Effector memory CD4-positive, alpha-beta T cell (primary cell): ENCODE measurements around the gene ROCK1.
A peak's percentile ranks its signal among the peaks of the same experiment; 100 is the strongest.
"Not testable (repeated sequence)": the region's sequence is repeated elsewhere in the genome, so short reads cannot be mapped to it uniquely, and the experiment has no call there.

ENCODE experiments used
- DNase-seq, 3 donors: peaks; one replicate each; pipeline ENCODE4 v3.0.0-alpha.2; 2020
- H3K27ac ChIP-seq: 2 replicates; pipeline ENCODE4 v1.7.0; 2013; ENCODE audit warnings: mild to moderate bottlenecking, low read length, moderate library complexity; ENCODE audit not compliant: insufficient read depth, poor library complexity, severe bottlenecking
- H3K27me3 ChIP-seq: replicated peaks from 2 replicates; pipeline ENCODE4 v1.7.0; 2013; ENCODE audit warnings: mild to moderate bottlenecking, low read length; ENCODE audit not compliant: insufficient read depth, control insufficient read depth, poor library complexity, severe bottlenecking
- H3K36me3 ChIP-seq: 2 replicates; pipeline ENCODE4 v1.7.0; 2013; ENCODE audit warnings: mild to moderate bottlenecking, low read length, moderate library complexity; ENCODE audit not compliant: control insufficient read depth, insufficient read depth
- H3K4me1 ChIP-seq: 2 replicates; pipeline ENCODE4 v1.7.0; 2013; ENCODE audit warnings: low read length, mild to moderate bottlenecking; ENCODE audit not compliant: control insufficient read depth, insufficient read depth, poor library complexity, severe bottlenecking
- H3K4me3 ChIP-seq: 2 replicates; pipeline ENCODE4 v1.7.0; 2013; ENCODE audit warnings: low read length, low read depth, mild to moderate bottlenecking; ENCODE audit not compliant: insufficient read depth, poor library complexity, severe bottlenecking
- H3K9me3 ChIP-seq: 2 replicates; pipeline ENCODE4 v1.7.0; 2013; ENCODE audit warnings: mild to moderate bottlenecking, low read length, moderate library complexity; ENCODE audit not compliant: control insufficient read depth
- total RNA-seq, 3 donors: gene quantifications; one replicate each; lab custom pipeline; 2026; lab: John Stamatoyannopoulos, UW

Gene ROCK1
- 187 to 226 (median 208) reads per million in 3 donors for total RNA-seq

- Histone ChIP-seq H3K4me3 (peak within 1 kb of the TSS; percentile 97), H3K4me1 (peaks cover 17% of the 10 kb centered on the region), H3K36me3 (no peaks in the 10 kb centered on the region), H3K27ac (peak within 1 kb of the TSS; percentile 90), H3K27me3 (no peaks in the 10 kb centered on the region), H3K9me3 (no peaks in the 10 kb centered on the region)
- DNase-seq = peak; percentile 98 to 99 (median 99)
Observed at GRCh38 chr18:21111346-21112139, at the start of gene ROCK1. Gene ROCK1, minus strand, starts transcription at chr18:21111813. Its CDS starts 903 bp downstream, at chr18:21110910.

GRCh38 chr18:21155443-21155842 lies 43.8 kb upstream of the ROCK1 start:
- DNase-seq = no peak
- H3K4me3 ChIP-seq = no peak overlapping the region

GRCh38 chr18:21146016-21146415 lies 34.4 kb upstream of the ROCK1 start:
- H3K4me3 ChIP-seq = no peak overlapping the region
- DNase-seq = no peak
- H3K9me3 ChIP-seq = no peaks in the 10 kb centered on the region
- H3K27ac ChIP-seq = no peak overlapping the region
- H3K4me1 ChIP-seq = no peaks in the 10 kb centered on the region
- no peaks in the 10 kb centered on the region for H3K27me3 ChIP-seq
- no peaks in the 10 kb centered on the region for H3K36me3 ChIP-seq

More at GRCh38 chr18:21155443-21155842, 43.8 kb upstream of the ROCK1 start:
- Histone ChIP-seq H3K27ac (no peak overlapping the region), H3K9me3 (peaks cover 4% of the 10 kb centered on the region), H3K36me3 (no peaks in the 10 kb centered on the region), H3K4me1 (no peaks in the 10 kb centered on the region), H3K27me3 (no peaks in the 10 kb centered on the region)

DNA sequence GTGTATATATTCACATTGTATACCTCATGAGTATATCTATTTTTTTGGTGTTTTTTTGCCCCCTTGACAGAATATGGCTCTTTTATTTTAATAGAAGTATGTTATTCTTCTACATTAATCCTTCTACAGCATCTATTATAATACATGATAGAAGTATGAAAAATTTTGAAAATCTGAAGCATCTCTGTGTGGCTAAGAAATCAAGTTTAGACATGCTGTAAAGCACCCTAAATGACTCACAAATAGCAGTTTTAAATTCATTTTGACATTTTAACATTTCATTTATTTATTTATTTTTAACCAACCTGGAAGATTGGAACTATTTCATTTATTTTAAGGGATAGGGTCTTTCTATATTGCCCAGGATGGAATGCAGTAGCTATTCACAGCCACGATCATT lies 33.8 kb upstream of the ROCK1 start:
- H3K9me3 ChIP-seq = no peaks in the 10 kb centered on the region
- H3K27ac ChIP-seq = no peak overlapping the region
- no peaks in the 10 kb centered on the region for H3K36me3 ChIP-seq
- no peak overlapping the region for H3K4me3 ChIP-seq
- H3K27me3 ChIP-seq = no peaks in the 10 kb centered on the region
- no peaks in the 10 kb centered on the region for H3K4me1 ChIP-seq
- DNase-seq = no peak

DNA sequence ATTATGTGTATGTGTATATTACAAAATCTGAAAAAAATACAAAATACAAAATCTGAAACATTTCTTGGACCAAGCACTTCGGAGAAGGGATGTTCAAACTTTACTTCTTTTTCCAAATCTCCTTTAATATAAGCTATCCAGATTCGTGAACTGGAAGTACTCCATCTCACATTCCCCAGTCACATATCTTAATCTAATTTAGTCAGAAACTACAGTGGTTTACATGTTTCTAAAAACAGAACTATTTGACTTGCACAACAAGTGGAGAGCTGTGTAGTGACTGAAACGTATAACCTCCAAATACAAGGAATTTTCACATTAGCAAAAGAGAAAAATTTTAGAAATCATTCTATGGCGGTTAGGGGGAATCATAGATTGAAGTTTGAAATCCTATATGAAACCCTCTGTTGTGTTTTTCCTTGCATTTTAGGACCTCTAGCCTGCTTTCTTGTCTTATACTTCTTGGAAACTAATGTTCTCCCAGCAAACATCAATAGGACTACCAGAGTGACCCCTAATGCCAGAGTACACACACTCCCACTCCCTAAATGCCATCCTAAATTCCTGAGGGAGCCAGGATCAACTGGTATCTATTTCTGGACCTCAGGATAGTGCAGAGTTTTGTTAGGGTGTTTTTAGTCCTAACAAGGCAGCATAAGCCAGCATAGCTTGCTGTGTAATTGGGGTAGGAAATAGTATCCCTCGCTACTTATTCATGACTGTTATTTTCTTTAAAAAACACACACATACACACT lies 30.2 kb upstream of the ROCK1 start:
- H3K36me3 ChIP-seq = no peaks in the 10 kb centered on the region
- no peak overlapping the region for H3K4me3 ChIP-seq
- no peak overlapping the region for H3K27ac ChIP-seq
- DNase-seq = no peak
- H3K27me3 ChIP-seq = no peaks in the 10 kb centered on the region
- no peaks in the 10 kb centered on the region for H3K9me3 ChIP-seq
- no peaks in the 10 kb centered on the region for H3K4me1 ChIP-seq

GRCh38 chr18:21137719-21138488 lies 26.3 kb upstream of the ROCK1 start:
- H3K27ac ChIP-seq, H3K4me3 ChIP-seq, DNase-seq, H3K4me1 ChIP-seq, H3K27me3 ChIP-seq, H3K9me3 ChIP-seq, H3K36me3 ChIP-seq: not testable (repeated sequence)

GRCh38 chr18:21134895-21135294 lies 23.3 kb upstream of the ROCK1 start:
- Histone ChIP-seq H3K4me3 (no peak overlapping the region), H3K9me3 (no peaks in the 10 kb centered on the region), H3K4me1 (no peaks in the 10 kb centered on the region), H3K36me3 (no peaks in the 10 kb centered on the region), H3K27ac (no peak overlapping the region), H3K27me3 (no peaks in the 10 kb centered on the region)
- peak in 1 of 3 donors; percentile 4 for DNase-seq

- Histone ChIP-seq H3K27ac (no peak overlapping the region), H3K36me3 (no peaks in the 10 kb centered on the region), H3K27me3 (no peaks in the 10 kb centered on the region), H3K4me3 (no peak overlapping the region), H3K9me3 (no peaks in the 10 kb centered on the region), H3K4me1 (no peaks in the 10 kb centered on the region)
- DNase-seq = no peak
Observed at GRCh38 chr18:21132398-21132918, 20.8 kb upstream of the ROCK1 start.

DNA sequence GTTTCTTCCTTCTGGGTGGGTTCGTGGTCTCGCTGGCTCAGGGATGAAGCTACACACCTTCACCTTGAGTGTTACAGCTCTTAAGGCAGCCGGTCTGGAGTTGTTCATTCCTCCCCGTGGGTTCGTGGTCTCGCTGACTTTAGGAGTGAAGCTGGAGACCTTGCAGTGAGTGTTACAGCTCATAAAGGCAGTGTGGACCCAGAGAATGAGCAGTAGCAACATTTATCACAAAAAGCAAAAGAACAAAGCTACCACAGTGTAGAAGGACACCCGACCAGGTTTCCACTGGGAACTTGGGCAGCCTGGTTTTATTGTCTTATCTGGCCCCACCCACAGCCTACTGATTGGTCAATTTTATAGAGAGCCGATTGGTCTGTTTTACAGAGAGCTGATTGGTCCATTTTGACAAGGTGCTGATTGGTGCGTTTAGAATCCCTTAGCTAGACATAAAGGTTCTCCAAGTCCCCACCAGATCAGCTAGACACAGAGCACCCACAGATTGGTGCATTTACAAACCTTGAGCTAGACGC lies 20.1 kb upstream of the ROCK1 start:
- Histone ChIP-seq H3K27ac (no peak overlapping the region), H3K4me1 (no peaks in the 10 kb centered on the region), H3K36me3 (no peaks in the 10 kb centered on the region), H3K4me3 (no peak overlapping the region), H3K9me3 (no peaks in the 10 kb centered on the region), H3K27me3 (no peaks in the 10 kb centered on the region)
- DNase-seq = no peak
